ENCODE results near the gene PPP2R3C. TPM values are rescaled to one million over a fixed set of nuclear protein-coding genes. Genes with fewer than 3 reads are reported as not detected.
A peak's percentile ranks its signal among the peaks of the same experiment; 100 is the strongest.

The PPP2R3C gene
- total and polyA plus RNA-seq, 2 of the 13 experiments (the other 11 are each of a cell fraction or from before 2014, with no cell fraction given), result 63.4 to 102 TPM

GRCh38 chr14:35045798-35046047 is 76.1 kb downstream of the PPP2R3C start (continued):
- TF ChIP-seq HES4 (CRISPR knock-in tag; IDR thresholded peaks at IDR 0.05; ENCODE audit: borderline replicate concordance), result no peak
- 0 out of 2 replicates have a peak, but pooled peaks have one; percentile 25 for TF ChIP-seq RFX3 (CRISPR knock-in tag; IDR thresholded peaks at IDR 0.05)
- TF ChIP-seq ZFP36L2 (CRISPR knock-in tag; IDR thresholded peaks at IDR 0.05), result 0 out of 2 replicates have a peak, but pooled peaks have one; percentile 7
- 0 out of 2 replicates have a peak, but pooled peaks have one; percentile 27 for TF ChIP-seq SOX13 (IDR thresholded peaks at IDR 0.05)
- TF ChIP-seq SOX13 (CRISPR knock-in tag; conservative IDR thresholded peaks at IDR 0.05 in 1 of 2, IDR thresholded peaks at IDR 0.05 in 1 of 2), result 0 out of 4 replicates have a peak, but pooled peaks of 1 of the 2 experiments have one; percentile 42
- no peak for TF ChIP-seq ZNF616 (CRISPR knock-in tag; IDR thresholded peaks at IDR 0.05; ENCODE audit: low read depth)
- TF ChIP-seq ZNF251 (CRISPR knock-in tag; IDR thresholded peaks at IDR 0.05), result peak; percentile 88; the same call in 1 of the 2 replicates
- TF ChIP-seq ZNF713 (CRISPR knock-in tag; IDR thresholded peaks at IDR 0.05), result peak; percentile 26; the same call in 1 of the 2 replicates
- TF ChIP-seq RORA (CRISPR knock-in tag; IDR thresholded peaks at IDR 0.05), result 0 out of 2 replicates have a peak, but pooled peaks have one; percentile 69
- 0 out of 2 replicates have a peak, but pooled peaks have one; percentile 48 for TF ChIP-seq HMGA1 (CRISPR knock-in tag; conservative IDR thresholded peaks at IDR 0.05)

DNA sequence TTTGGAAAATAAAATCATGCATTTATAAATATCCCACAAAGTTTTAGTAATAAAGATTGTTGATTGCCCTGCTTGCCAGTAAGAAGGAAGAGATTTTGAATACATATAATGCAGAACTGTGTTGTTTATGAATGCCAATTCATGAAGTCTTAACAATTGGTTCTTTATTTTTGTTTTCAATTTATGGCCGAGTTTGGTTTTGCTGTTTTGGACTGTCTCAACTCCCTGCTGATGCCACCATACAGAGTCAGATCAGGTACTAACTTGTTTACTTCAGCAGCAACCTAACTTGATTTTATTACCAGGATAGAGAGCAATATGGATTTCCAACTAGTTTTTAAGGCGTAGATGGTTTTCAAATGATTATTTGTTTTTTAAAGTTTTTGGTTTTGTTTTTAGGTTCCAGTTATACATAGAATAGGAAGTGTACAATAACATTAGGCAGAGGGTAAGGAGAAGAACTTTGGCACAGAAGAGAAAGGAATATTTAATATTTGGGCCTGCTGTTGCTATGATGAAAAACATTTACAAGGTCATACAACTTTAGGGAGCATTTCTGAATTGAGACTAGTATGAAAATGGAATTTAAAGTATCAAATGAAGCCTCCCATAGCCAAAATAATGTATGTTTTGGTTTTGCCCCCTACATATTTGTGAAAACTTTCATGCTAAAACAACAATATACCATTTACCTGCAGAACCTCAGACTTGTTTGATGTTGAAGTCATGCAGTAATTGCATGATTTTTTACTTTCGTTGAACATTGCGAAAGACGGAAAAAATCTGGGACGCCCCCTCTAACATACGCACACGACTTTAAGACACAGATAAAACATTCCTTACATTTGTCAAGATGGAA is 76.6 kb downstream of the PPP2R3C start:
- H3K4me1 ChIP-seq (ENCODE audit: insufficient read depth, low read length), result peaks cover 46% of the 10 kb centered on the region
- no peak for ATAC-seq
- POLR2A ChIA-PET, result interaction anchor here (0.9 to 3.4 kb wide), 34 partner anchors 8 to 491 kb away, joined by 3 to 101 read pairs (median 6); partner anchors contain the start of genes BAZ1A, NFKBIA, PPP2R3C and PRORP
- CTCF ChIA-PET (ENCODE audit: low intra/inter-chr PET ratio, low total read pairs), result no interaction called here
- H3K4me3 ChIP-seq (replicated peaks in 1 of 3; ENCODE audit: insufficient read depth in 1 of 3, low read depth in 2 of 3, low read length in 3 of 3), result peak overlapping the region; percentile 81 to 96 (median 90)
- intact Hi-C loops (cut with micrococcal nuclease; ENCODE audit: unreplicated experiment), result loop anchor here (5.0 to 10.0 kb wide), 3 partner anchors 250 to 760 kb away; partner anchors contain the start of genes PSMA6 and RALGAPA1
- FAIRE-seq, result no peak
- H3K79me2 ChIP-seq (ENCODE audit: insufficient read depth, low read length), result peaks cover 19% of the 10 kb centered on the region
- H3K9me3 ChIP-seq (ENCODE audit: low read length), result no peaks in the 10 kb centered on the region
- in situ Hi-C loops (cut with HindIII; ENCODE audit: extremely low pct_ligation_motif_present, low pct_unique_long_range_greater_than_20kb), result loop anchor here (5.0 kb wide), 2 partner anchors 63 to 372 kb away; partner anchors contain the start of gene SRP54
- H3K27me3 ChIP-seq (ENCODE audit: control insufficient read depth in 1 of 2, insufficient read depth in 2 of 2, low read length in 2 of 2), result no peaks in the 10 kb centered on the region; a peak in 1 of 5 replicates
- H3K9ac ChIP-seq (ENCODE audit: insufficient read depth, low read depth, low read length), result peak overlapping the region; percentile 91
- peak overlapping the region; percentile 97 for H2AFZ ChIP-seq (ENCODE audit: low read length)
- peaks cover 0 to 4% of the 10 kb centered on the region in 2 experiments; a peak in 1 of 5 replicates for H3K36me3 ChIP-seq (replicated peaks in 1 of 2; ENCODE audit: control insufficient read depth in 1 of 2, insufficient read depth in 2 of 2, low read length in 2 of 2)
- WGBS (ENCODE audit: low lambda C conversion rate), result 13% methylated on average over 8 of the region's 8 CpGs
- H4K20me1 ChIP-seq (ENCODE audit: insufficient read depth, low read length), result no peaks in the 10 kb centered on the region
- H3K27ac ChIP-seq (ENCODE audit: extremely low read length, insufficient read depth, low read length), result peak overlapping the region; percentile 81
- TSS peak; percentile 96 for BruUV-seq (replicated peaks)
- no peak for DNase-seq (ENCODE audit: low spot score)
- peak overlapping the region; percentile 85 for H3K4me2 ChIP-seq (ENCODE audit: low read depth, low read length)
- TF ChIP-seq NFAT5 (CRISPR knock-in tag; IDR thresholded peaks at IDR 0.05) (no peak), GATA4 (IDR thresholded peaks at IDR 0.05; ENCODE audit: borderline replicate concordance, low read depth) (0 out of 2 replicates have a peak, but pooled peaks have one; percentile 32)
